K562 (cell line): ENCODE results near the gene CCN6. TPM values are rescaled to one million over a fixed set of nuclear protein-coding genes. Genes with fewer than 3 reads are reported as not detected.

Source experiments
- ZBTB40 ChIP-seq, 2 experiments: fragments of 450-650 bp in 1 of 2; sonication (generic) in 1 of 2; formaldehyde crosslinking in 1 of 2; IDR thresholded peaks; 2 replicates each; pipeline versions ENCODE4 v1.7.1 to v1.9.0; 2016 to 2022; ENCODE audit warnings: inconsistent platforms in 1 of 2, mild to moderate bottlenecking in 1 of 2, missing genetic modification reagents in 1 of 2
- polyA plus RNA-seq, 8 experiments: library from polyadenylated mRNA; depleted of rRNA in 4 of 8; stranded (reverse) in 5 of 8; unstranded in 3 of 8; fragments of >200 nt; fragmentation: Nextera tagmentation in 2 of 8; fragmentation: Illumina TruSeq in 1 of 8; extraction: Ambion mirVana in 2 of 8; extraction: Trizol in 1 of 8; gene quantifications; 2 replicates each; pipeline versions ENCODE4 v1.2.1 to v1.2.3, GENCODE V29; 2011 to 2014; ENCODE audit warnings: inconsistent platforms in 1 of 8, missing spikeins in 1 of 8
- total RNA-seq, 7 experiments: library from RNA; depleted of rRNA in 6 of 7; stranded (reverse); fragments of >200 nt in 6 of 7; fragmentation: Illumina TruSeq in 2 of 7; extraction: Trizol in 2 of 7; gene quantifications; 2 replicates each; pipeline versions ENCODE4 v1.2.1 to v1.2.3, GENCODE V29; 2011 to 2021; ENCODE audit warnings: low replicate concordance in 1 of 7

The CCN6 gene
- total and polyA plus RNA-seq, 9 of the 15 experiments (the other 6 are each of a cell fraction or from before 2014, with no cell fraction given) = 0.04 to 0.62 (median 0.21) TPM; not detected in 2

DNA sequence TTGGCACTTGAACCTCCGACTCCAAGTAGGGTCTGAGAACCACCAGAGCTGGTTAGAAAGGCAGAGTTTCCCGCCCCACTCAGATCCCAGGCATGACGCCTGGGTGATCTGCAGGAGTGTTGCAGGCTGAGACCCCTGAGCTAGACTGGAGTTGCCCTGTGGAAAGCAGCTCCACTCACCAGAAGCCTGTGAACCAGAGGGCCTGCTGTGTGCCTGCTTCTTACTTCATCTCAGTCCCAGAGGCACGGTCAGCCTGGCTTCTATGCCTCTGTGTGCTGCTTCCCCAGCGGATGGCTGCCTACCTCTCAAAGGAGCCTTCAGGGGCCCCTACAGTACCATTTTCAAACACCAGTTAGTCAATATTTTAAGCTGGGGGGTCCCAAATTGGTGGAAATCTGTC is 15.6 kb upstream of the CCN6 start (continued):
- TF ChIP-seq ZBTB40 (IDR thresholded peaks at IDR 0.05) (no peak), ZBTB40 (CRISPR knock-in tag; IDR thresholded peaks at IDR 0.05) (no peak)
